ENCODE results near the gene TTF2.

DNA sequence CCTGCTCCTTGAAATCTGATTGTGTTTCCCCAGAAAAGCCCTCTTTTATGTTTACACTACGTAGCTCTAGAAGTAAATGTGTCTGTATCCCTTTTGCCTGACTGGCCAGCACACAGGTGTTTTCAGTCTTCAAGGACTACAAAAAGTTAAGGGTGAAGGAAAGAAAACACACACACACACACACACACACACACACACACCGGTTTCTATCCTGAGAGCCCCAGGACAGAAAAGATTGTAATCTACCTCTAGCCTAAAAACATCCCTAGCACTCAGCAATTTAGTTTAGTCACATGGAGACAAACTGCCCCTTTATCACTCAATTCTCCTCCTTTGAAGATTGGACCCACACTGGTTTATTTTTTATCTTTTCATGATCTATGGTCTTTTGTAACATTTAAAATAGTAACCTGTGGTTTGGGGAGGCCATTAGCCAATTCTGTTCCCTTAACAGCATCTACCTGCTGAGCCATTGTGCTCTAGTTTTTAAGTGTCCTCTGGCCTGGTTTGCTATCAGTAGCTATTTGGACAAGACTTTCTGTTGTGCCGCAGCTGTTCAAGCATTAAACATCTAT lies 77.2 kb downstream of the TTF2 start:
- TF ChIP-seq, protein P1, sequence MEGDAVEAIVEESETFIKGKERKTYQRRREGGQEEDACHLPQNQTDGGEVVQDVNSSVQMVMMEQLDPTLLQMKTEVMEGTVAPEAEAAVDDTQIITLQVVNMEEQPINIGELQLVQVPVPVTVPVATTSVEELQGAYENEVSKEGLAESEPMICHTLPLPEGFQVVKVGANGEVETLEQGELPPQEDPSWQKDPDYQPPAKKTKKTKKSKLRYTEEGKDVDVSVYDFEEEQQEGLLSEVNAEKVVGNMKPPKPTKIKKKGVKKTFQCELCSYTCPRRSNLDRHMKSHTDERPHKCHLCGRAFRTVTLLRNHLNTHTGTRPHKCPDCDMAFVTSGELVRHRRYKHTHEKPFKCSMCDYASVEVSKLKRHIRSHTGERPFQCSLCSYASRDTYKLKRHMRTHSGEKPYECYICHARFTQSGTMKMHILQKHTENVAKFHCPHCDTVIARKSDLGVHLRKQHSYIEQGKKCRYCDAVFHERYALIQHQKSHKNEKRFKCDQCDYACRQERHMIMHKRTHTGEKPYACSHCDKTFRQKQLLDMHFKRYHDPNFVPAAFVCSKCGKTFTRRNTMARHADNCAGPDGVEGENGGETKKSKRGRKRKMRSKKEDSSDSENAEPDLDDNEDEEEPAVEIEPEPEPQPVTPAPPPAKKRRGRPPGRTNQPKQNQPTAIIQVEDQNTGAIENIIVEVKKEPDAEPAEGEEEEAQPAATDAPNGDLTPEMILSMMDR (IDR thresholded peaks at IDR 0.05; ENCODE audit: insufficient read depth, low read length, poor library complexity, severe bottlenecking): no peak
- TF ChIP-seq EZH2phosphoT487 (conservative IDR thresholded peaks at IDR 0.05; ENCODE audit: low read length): no peak
